Neural progenitor cell (in vitro differentiated cells): Measurements from ENCODE around the gene KRT26.

Experiments
- CTCF ChIP-seq: fragments of 200-600 bp; sonication (generic); IDR thresholded peaks from 2 replicates; pipeline ENCODE4 v1.5.1; 2017; ENCODE audit warnings: antibody characterized with exemption, mild to moderate bottlenecking
- EZH2 ChIP-seq: fragments of 200-600 bp; sonication (generic); IDR thresholded peaks from 2 replicates; pipeline ENCODE4 v1.6.1; 2017; ENCODE audit warnings: antibody characterized with exemption, mild to moderate bottlenecking, moderate library complexity
- EZH2phosphoT487 ChIP-seq: fragments of 200-600 bp; sonication (generic); IDR thresholded peaks from 2 replicates; pipeline ENCODE4 v1.6.1; 2017; ENCODE audit warnings: antibody characterized with exemption

GRCh38 chr17:40724656-40725055, 47.3 kb downstream of the KRT26 start:
- TF ChIP-seq CTCF (no peak), EZH2 (no peak), EZH2phosphoT487 (no peak)
